SK-N-SH (cell line): Measurements from ENCODE around the gene LIN9. TPM values are rescaled to one million over a fixed set of nuclear protein-coding genes. Genes with fewer than 3 reads are reported as not detected.

ENCODE experiments used
- CTCF ChIP-seq: fragments of 200-600 bp; sonication (generic); IDR thresholded peaks from 2 replicates; pipeline ENCODE4 v1.6.1; 2017; ENCODE audit warnings: antibody characterized with exemption, mild to moderate bottlenecking, moderate library complexity
- FOXJ3 ChIP-seq: sonication (generic); formaldehyde crosslinking; IDR thresholded peaks from 2 replicates; pipeline ENCODE4 v1.5.1; 2020; ENCODE audit warnings: mild to moderate bottlenecking, missing genetic modification reagents
- NRF1 ChIP-seq: IDR thresholded peaks from 2 replicates; pipeline ENCODE4 v1.6.1; 2012; ENCODE audit warnings: low read depth, mild to moderate bottlenecking, low read length
- REST ChIP-seq: IDR thresholded peaks from 2 replicates; pipeline ENCODE4 v1.6.1; 2012; ENCODE audit warnings: mild to moderate bottlenecking, low read depth, low read length, moderate library complexity
- USF1 ChIP-seq: IDR thresholded peaks from 2 replicates; pipeline ENCODE4 v1.4.0; 2012; ENCODE audit warnings: low read depth, borderline replicate concordance
- polyA plus RNA-seq, 3 experiments: library from polyadenylated mRNA; depleted of rRNA; stranded (reverse); fragments of >200 nt; gene quantifications; 2 replicates each; pipeline ENCODE4 v1.2.3, GENCODE V29; 2012

Gene LIN9
- polyA plus RNA-seq, 1 of the 3 experiments (the other 2 are of a cell fraction) = 1.7 TPM

GRCh38 chr1:226181996-226182714, 126.8 kb downstream of the LIN9 start (continued):
- no peak for TF ChIP-seq USF1
- TF ChIP-seq REST = no peak
- peak; percentile 61 for TF ChIP-seq CTCF
- TF ChIP-seq NRF1 = no peak
- TF ChIP-seq FOXJ3 (CRISPR knock-in tag) = no peak
- TF ChIP-seq, all 33 proteins: peak for 5

Other genes with a start within 250 kb of the LIN9 start
- 315 and 370 TPM in 2 replicates for gene H3-3A, start 246.4 kb downstream of the LIN9 start, polyA plus RNA-seq (2012; rRNA removed)
- gene ACBD3, start 122.4 kb downstream of the LIN9 start, polyA plus RNA-seq (2012; rRNA removed) = 17.8 and 26.3 TPM in 2 replicates
- gene MIXL1, start 85.5 kb downstream of the LIN9 start, polyA plus RNA-seq (2012; rRNA removed) = 0.03 TPM in 1 of 2 replicates, not detected in the other
- gene PARP1, start 98.9 kb upstream of the LIN9 start, polyA plus RNA-seq (2012; rRNA removed) = 187 and 239 TPM in 2 replicates
- gene STUM, start 239.6 kb upstream of the LIN9 start, polyA plus RNA-seq (2012; rRNA removed) = not detected in 2 replicates